Putamen (tissue), 1 donor: ENCODE measurements around the gene NPW.

Experiments used
- DNase-seq: peaks from one replicate; pipeline ENCODE4 v3.0.0-alpha.2; 2016; ENCODE audit warnings: low spot score

NPW gene

GRCh38 chr16:2053897-2054296, 34.3 kb downstream of the NPW start:
- no peak for DNase-seq

DNA sequence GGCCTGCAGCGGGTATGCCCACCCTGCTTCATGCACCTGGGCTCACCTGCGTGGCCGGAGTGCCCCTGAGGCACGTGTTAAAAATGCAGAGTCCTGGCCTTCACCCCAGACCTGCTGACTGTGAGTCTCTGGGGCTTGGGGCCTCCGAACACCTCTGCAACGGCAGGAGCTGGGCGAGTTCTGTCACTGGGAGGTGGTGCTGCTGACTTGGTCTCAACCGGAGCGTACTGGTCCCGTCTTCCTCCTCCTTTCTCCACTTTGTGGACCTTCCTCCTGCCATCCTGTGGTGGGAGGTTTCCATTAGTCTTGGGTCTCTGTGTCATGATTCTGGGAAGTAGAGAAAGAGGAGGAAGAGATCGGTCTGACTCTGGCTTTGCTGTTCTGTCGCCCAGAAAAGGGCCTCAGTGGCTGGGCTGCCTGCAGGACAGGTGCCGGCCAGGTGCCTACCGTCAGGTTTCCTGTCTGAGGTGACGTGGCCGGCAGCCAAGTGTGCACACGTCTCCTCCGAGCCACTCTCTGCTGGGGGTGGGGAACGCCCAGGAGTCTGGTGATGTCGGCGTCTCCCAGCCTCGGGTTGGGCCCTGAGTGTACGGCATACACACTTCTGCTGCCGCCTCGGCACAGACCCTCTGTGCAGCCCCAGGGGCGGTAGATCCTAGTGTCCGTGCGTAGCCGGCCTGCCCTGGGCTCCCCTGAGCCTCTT, 35.1 kb downstream of the NPW start:
- DNase-seq, result no peak

DNA sequence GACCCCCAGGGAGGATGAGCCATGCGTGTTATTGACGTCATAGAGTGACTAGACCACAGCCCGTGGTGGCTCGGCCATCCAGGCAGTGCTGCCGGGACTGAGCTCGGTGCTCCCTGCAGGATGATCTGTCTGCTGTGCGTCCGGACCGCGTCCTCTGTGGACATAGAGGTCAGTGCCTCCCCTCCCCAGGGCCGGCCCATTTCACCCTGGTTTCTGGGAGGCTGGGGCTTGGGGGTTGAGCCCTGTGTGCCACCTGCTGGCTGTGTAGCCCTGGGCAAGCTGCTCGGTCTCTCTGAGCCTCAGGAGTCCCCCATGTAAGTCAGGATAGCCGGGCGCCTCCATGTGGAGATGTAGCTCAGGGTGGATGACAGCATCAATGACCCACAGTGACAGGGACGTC, 36.5 kb downstream of the NPW start:
- DNase-seq, result no peak

GRCh38 chr16:2056681-2057407, 37.3 kb downstream of the NPW start:
- peak; percentile 45 for DNase-seq

DNA sequence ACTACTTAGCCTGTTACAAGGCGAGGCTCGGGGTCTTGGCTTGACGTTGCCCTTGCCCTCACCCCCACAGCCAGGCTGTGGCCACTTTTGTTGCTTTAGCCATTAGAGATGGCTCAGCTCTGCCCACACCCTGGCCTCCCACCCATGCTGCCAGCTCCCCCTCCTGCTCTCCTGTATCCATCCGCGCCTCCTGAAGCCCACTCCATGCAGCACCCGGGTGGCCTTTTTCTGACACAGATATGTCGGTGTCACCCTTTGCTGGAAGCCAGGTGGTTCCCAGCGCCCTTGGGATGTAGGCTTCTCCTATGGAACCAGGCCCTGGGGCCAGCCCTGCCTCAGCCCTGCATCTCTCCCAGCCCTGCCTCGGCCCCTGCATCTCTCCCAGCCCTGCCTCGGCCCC, 37.9 kb downstream of the NPW start:
- no peak for DNase-seq

DNA sequence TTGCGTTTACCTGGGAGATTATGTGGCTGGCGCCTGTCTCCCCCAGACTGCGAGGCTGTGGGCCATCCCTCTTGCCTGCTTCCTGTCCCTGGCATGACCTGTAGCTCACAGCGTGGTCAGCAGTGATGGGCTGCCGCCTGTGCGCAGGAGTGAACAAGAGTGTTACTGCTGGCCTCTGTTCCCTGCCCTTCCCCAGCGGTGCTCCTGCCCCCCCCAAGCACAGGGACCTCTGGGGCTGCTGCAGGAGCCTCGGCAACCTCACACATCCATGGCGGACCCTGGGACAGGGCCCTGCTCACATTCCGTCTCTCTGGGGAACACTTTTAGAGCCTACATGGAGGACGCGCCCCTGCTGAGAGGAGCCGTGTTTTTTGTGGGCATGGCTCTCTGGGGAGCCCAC, 38.8 kb downstream of the NPW start:
- no peak for DNase-seq

GRCh38 chr16:2058872-2059271, 39.3 kb downstream of the NPW start:
- DNase-seq, result no peak

GRCh38 chr16:2060346-2060745, 40.8 kb downstream of the NPW start:
- no peak for DNase-seq

DNA sequence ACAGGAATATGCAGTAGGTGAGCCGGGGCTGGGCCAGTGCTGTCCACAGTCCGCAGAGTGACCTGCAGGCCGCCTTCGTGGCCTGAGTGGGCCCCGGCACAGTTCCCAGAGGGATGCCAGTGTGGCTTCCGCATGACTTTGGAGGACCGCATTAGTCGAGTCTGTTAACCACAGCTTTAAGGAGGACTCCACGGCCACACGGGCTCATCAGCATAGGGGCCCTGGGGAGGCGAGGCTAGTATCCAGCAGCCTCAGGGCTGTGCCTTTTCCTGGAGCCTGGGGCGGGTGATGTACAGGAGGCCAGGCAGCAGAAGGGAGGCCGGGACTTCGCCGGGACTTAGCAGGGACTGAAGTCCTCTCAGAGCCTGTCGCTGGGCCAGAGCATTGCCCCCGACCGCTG, 41.4 kb downstream of the NPW start:
- DNase-seq, result no peak

DNA sequence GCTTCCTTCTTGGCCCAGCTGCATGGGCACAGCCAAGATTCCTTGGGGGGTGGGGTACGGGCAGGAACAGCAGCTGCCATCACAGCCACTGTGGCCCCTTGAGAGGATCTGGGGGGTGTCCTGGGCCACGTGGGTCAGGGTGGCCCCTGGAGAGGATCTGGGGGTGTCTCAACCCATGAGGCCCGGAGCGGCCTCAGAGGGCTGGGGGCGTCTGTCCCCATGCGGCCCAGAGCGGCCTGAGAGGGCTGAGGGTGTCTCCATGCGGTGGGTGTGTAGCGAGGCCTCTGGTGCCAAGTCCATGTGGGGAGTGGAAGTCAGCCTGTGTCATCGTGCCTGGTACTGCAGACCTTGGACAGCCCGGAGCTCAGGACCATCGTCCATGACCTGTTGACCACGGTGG, 41.9 kb downstream of the NPW start:
- DNase-seq, result no peak

GRCh38 chr16:2062801-2063200, 43.2 kb downstream of the NPW start:
- no peak for DNase-seq

DNA sequence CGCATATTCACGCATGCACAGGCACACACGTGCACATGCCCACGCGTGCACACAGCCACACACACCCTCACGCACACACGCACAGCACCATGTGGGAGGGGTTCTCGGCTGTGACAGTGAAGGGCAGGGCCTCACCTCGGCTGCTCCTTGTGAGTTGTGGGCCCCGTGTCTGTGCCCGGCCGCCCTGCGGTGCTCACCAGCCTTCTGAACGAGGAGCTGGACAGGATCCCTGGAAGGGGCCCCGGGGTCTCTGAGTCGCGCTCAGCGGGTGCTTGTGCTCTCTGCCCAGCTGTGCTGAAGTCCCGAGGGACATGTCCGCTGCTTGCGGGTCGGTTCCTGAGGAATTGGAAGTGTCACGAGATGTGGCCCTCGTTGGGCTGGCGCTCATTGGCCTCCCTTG, 44.3 kb downstream of the NPW start:
- no peak for DNase-seq

- no peak for DNase-seq
Observed at GRCh38 chr16:2064368-2064945, 44.9 kb downstream of the NPW start.

GRCh38 chr16:2066139-2066538, 46.6 kb downstream of the NPW start:
- no peak for DNase-seq
